MM.1S (cell line): ENCODE data around the gene CLP1.

Source experiments
- DNase-seq: peaks from one replicate; pipeline ENCODE4 v3.0.0-alpha.2; 2015
- H2AFZ ChIP-seq: fragments of 300-600 bp; sonication (generic); 2 replicates; pipeline ENCODE4 v1.6.0; 2016; ENCODE audit warnings: antibody characterized with exemption, low read length
- H3F3A ChIP-seq: fragments of 300-600 bp; sonication (generic); 2 replicates; pipeline ENCODE4 v1.6.1; 2016; ENCODE audit warnings: mild to moderate bottlenecking, antibody characterized with exemption, low read length, moderate library complexity, mixed read lengths; ENCODE audit not compliant: insufficient read depth
- H3K27ac ChIP-seq: fragments of 300-600 bp; sonication (generic); 2 replicates; pipeline ENCODE4 v1.5.1; 2016; ENCODE audit warnings: mild to moderate bottlenecking, low read length
- H3K27me3 ChIP-seq: fragments of 300-600 bp; sonication (generic); replicated peaks from 2 replicates; pipeline ENCODE4 v1.6.0; 2016; ENCODE audit warnings: low read length; ENCODE audit not compliant: insufficient read depth
- H3K36me3 ChIP-seq: fragments of 300-600 bp; sonication (generic); replicated peaks from 2 replicates; pipeline ENCODE4 v1.6.1; 2016; ENCODE audit warnings: mild to moderate bottlenecking, low read length, mixed read lengths; ENCODE audit not compliant: insufficient read depth
- H3K4me1 ChIP-seq: fragments of 300-600 bp; sonication (generic); 2 replicates; pipeline ENCODE4 v1.6.1; 2016; ENCODE audit warnings: low read length, mixed read lengths
- H3K4me2 ChIP-seq: fragments of 300-600 bp; sonication (generic); 2 replicates; pipeline ENCODE4 v1.6.0; 2016; ENCODE audit warnings: low read depth, low read length
- H3K4me3 ChIP-seq: fragments of 300-600 bp; sonication (generic); 2 replicates; pipeline ENCODE4 v1.5.1; 2016; ENCODE audit warnings: low read length, mixed read lengths
- H3K79me2 ChIP-seq: fragments of 300-600 bp; sonication (generic); 2 replicates; pipeline ENCODE4 v1.6.1; 2016; ENCODE audit warnings: mixed run types, low read length, mixed read lengths
- H3K9ac ChIP-seq: fragments of 300-600 bp; sonication (generic); 2 replicates; pipeline ENCODE4 v1.6.1; 2016; ENCODE audit warnings: low read length, mixed read lengths
- H3K9me2 ChIP-seq: fragments of 300-600 bp; sonication (generic); replicated peaks from 2 replicates; pipeline ENCODE4 v1.6.1; 2016; ENCODE audit warnings: mild to moderate bottlenecking, low read length, mixed read lengths; ENCODE audit not compliant: insufficient read depth
- H3K9me3 ChIP-seq: fragments of 300-600 bp; sonication (generic); replicated peaks from 2 replicates; pipeline ENCODE4 v1.6.1; 2016; ENCODE audit warnings: mild to moderate bottlenecking, low read length, mixed read lengths; ENCODE audit not compliant: insufficient read depth
- H4K20me1 ChIP-seq: fragments of 300-600 bp; sonication (generic); 2 replicates; pipeline ENCODE4 v1.6.1; 2016; ENCODE audit warnings: mild to moderate bottlenecking, low read length, moderate library complexity, mixed read lengths; ENCODE audit not compliant: insufficient read depth
- CTCF ChIP-seq: fragments of 300-600 bp; sonication (generic); IDR thresholded peaks from 2 replicates; pipeline ENCODE4 v1.5.1; 2016; ENCODE audit warnings: antibody characterized with exemption, low read length, mixed read lengths
- EZH2 ChIP-seq: fragments of 300-600 bp; sonication (generic); optimal IDR thresholded peaks from 2 replicates; pipeline ENCODE3; 2017; ENCODE audit warnings: low read depth, mild to moderate bottlenecking, antibody characterized with exemption, low read length, mixed read lengths
- EZH2phosphoT487 ChIP-seq: fragments of 300-600 bp; sonication (generic); IDR thresholded peaks from 2 replicates; pipeline ENCODE4 v1.6.1; 2018; ENCODE audit warnings: antibody characterized with exemption, low read length

CLP1 gene

GRCh38 chr11:57668434-57668782 is 10.8 kb downstream of the CLP1 start:
- H3K4me2 ChIP-seq: peak overlapping the region; percentile 92
- 0 out of 2 replicates have a peak, but pooled peaks cover 4% of the 10 kb centered on the region for H4K20me1 ChIP-seq
- no peaks in the 10 kb centered on the region for H3K9me3 ChIP-seq
- peak; percentile 45 for DNase-seq
- H3K27ac ChIP-seq: peak overlapping the region; percentile 85
- H3F3A ChIP-seq: peaks cover 20% of the 10 kb centered on the region
- H3K4me1 ChIP-seq: peaks cover 12% of the 10 kb centered on the region
- H3K27me3 ChIP-seq: no peaks in the 10 kb centered on the region
- no peaks in the 10 kb centered on the region for H3K9me2 ChIP-seq
- TF ChIP-seq EZH2 (no peak), CTCF (no peak), EZH2phosphoT487 (no peak)
- H2AFZ ChIP-seq: peak overlapping the region; percentile 55
- peaks cover 52% of the 10 kb centered on the region for H3K79me2 ChIP-seq
- 0 out of 2 replicates have a peak, but pooled peaks cover 10% of the 10 kb centered on the region for H3K36me3 ChIP-seq
- peak overlapping the region; percentile 98 for H3K9ac ChIP-seq
- peak overlapping the region; percentile 90 for H3K4me3 ChIP-seq

GRCh38 chr11:57674251-57674650 is 16.7 kb downstream of the CLP1 start:
- H3F3A ChIP-seq: no peaks in the 10 kb centered on the region
- H3K4me3 ChIP-seq: no peak overlapping the region
- H3K79me2 ChIP-seq: peaks cover 93% of the 10 kb centered on the region
- no peak overlapping the region for H3K9ac ChIP-seq
- H3K9me2 ChIP-seq: no peaks in the 10 kb centered on the region
- H3K27ac ChIP-seq: no peak overlapping the region
- TF ChIP-seq EZH2: no peak
- no peak for TF ChIP-seq CTCF
- TF ChIP-seq EZH2phosphoT487: no peak
- H3K4me1 ChIP-seq: peaks cover 3% of the 10 kb centered on the region
- no peaks in the 10 kb centered on the region for H3K9me3 ChIP-seq
- no peak for DNase-seq
- no peaks in the 10 kb centered on the region for H3K27me3 ChIP-seq
- no peak overlapping the region for H2AFZ ChIP-seq
- peaks cover 10% of the 10 kb centered on the region; the same call in 1 of the 2 replicates for H3K36me3 ChIP-seq
- no peak overlapping the region for H3K4me2 ChIP-seq
- 0 out of 2 replicates have a peak, but pooled peaks cover 8% of the 10 kb centered on the region for H4K20me1 ChIP-seq

GRCh38 chr11:57675176-57675941 is 17.8 kb downstream of the CLP1 start:
- Histone ChIP-seq H3K36me3 (peaks cover 10% of the 10 kb centered on the region; the same call in 1 of the 2 replicates), H4K20me1 (0 out of 2 replicates have a peak, but pooled peaks cover 8% of the 10 kb centered on the region), H3K9ac (no peak overlapping the region), H3K4me1 (no peaks in the 10 kb centered on the region), H3K9me3 (no peaks in the 10 kb centered on the region), H3K79me2 (peaks cover 93% of the 10 kb centered on the region), H3F3A (no peaks in the 10 kb centered on the region), H3K27ac (no peak overlapping the region), H2AFZ (no peak overlapping the region), H3K9me2 (no peaks in the 10 kb centered on the region), H3K4me3 (no peak overlapping the region), H3K27me3 (no peaks in the 10 kb centered on the region), H3K4me2 (no peak overlapping the region)
- DNase-seq: no peak
- TF ChIP-seq EZH2phosphoT487 (no peak), EZH2 (no peak), CTCF (no peak)
